Panc1 (cell line): ENCODE data around the gene ICA1. TPM values are rescaled to one million over a fixed set of nuclear protein-coding genes. Genes with fewer than 3 reads are reported as not detected.

Source experiments
- ATAC-seq: fragments of 200-7000 bp; cut with Tn5 transposase; 2 replicates; pipeline ENCODE4 v1.9.1; 2020; ENCODE audit warnings: mild to moderate bottlenecking, moderate library complexity
- BruUV-seq: library from RNA; stranded (reverse); fragments of 400-500 nt; replicated peaks from 2 replicates; lab custom pipeline; 2021; lab: Mats Ljungman, UMichigan
- CTCF ChIA-PET: fragments of 300-600 bp; sonication (Branson Sonifier 250); formaldehyde crosslinking; loops from one replicate; lab custom pipeline; 2022; ENCODE audit warnings: antibody characterized with exemption; lab: Charles Lee
- POLR2A ChIA-PET: fragments of 300-600 bp; sonication (Branson Sonifier 250); formaldehyde crosslinking; loops from one replicate; lab custom pipeline; 2022; ENCODE audit warnings: antibody characterized with exemption; lab: Charles Lee
- DNase-seq: peaks from one replicate; pipeline ENCODE4 v3.0.0-alpha.2; 2010; ENCODE audit warnings: low read depth, low spot score
- H3K27ac ChIP-seq: 2 replicates; pipeline ENCODE4 v1.5.1; 2011; ENCODE audit warnings: mild to moderate bottlenecking, low read length, inconsistent platforms
- H3K27me3 ChIP-seq: fragments of 200-500 bp; sonication (Bioruptor generic); 2 replicates; pipeline ENCODE4 v1.6.0; 2014; ENCODE audit warnings: low read length, inconsistent platforms; ENCODE audit not compliant: control insufficient read depth, insufficient read depth
- H3K36me3 ChIP-seq: fragments of 200-500 bp; sonication (Bioruptor generic); 2 replicates; pipeline ENCODE4 v1.5.1; 2014; ENCODE audit warnings: inconsistent platforms, mild to moderate bottlenecking, low read length, moderate library complexity; ENCODE audit not compliant: control insufficient read depth, insufficient read depth
- H3K4me1 ChIP-seq: 2 replicates; pipeline ENCODE4 v1.5.1; 2011; ENCODE audit warnings: inconsistent platforms, mild to moderate bottlenecking, low read length, moderate library complexity; ENCODE audit not compliant: control insufficient read depth, insufficient read depth
- H3K4me3 ChIP-seq, 2 experiments: 2 replicates each; pipeline ENCODE4 v1.5.1; 2011 to 2012; ENCODE audit warnings: low read depth in 2 of 2, low read length in 2 of 2, mild to moderate bottlenecking in 2 of 2, inconsistent platforms in 1 of 2, moderate library complexity in 1 of 2
- H3K9me3 ChIP-seq: fragments of 200-500 bp; sonication (Bioruptor generic); 2 replicates; pipeline ENCODE4 v1.5.1; 2014; ENCODE audit warnings: low read depth, mild to moderate bottlenecking, inconsistent platforms, low read length, moderate library complexity; ENCODE audit not compliant: control insufficient read depth, insufficient read depth
- CTCF ChIP-seq: fragments of 450-650 bp; IDR thresholded peaks from 2 replicates; pipeline ENCODE4 v1.5.1; 2017; ENCODE audit warnings: mild to moderate bottlenecking
- POLR2AphosphoS5 ChIP-seq: IDR thresholded peaks from 2 replicates; pipeline ENCODE4 v1.6.1; 2012; ENCODE audit warnings: mild to moderate bottlenecking, low read depth, low read length, moderate library complexity
- SIN3A ChIP-seq: IDR thresholded peaks from 2 replicates; pipeline ENCODE4 v1.6.1; 2012; ENCODE audit warnings: low read depth, mild to moderate bottlenecking, low read length, moderate library complexity, borderline replicate concordance; ENCODE audit not compliant: insufficient read depth
- TCF7L2 ChIP-seq: IDR thresholded peaks from 2 replicates; pipeline ENCODE4 v1.6.1; 2011; ENCODE audit warnings: mild to moderate bottlenecking, low read depth, low read length, inconsistent platforms
- in situ Hi-C: cut with HindIII; loops from 2 replicates; pipeline ENCODE4 v1.10.0; 2016; ENCODE audit warnings: low sequenced_read_pairs, low pct_unique_long_range_greater_than_20kb
- intact Hi-C: fragments of 100-400 bp; cut with micrococcal nuclease; formaldehyde crosslinking; loops from one replicate; pipeline ENCODE4 v1.10.0; 2022; ENCODE audit not compliant: unreplicated experiment
- total RNA-seq: library from RNA; stranded (reverse); gene quantifications from one replicate; pipeline ENCODE4 v1.2.1, GENCODE V29; 2021; ENCODE audit not compliant: unreplicated experiment
- TF ChIP-seq, protein P1 (sequence below), 2 experiments: IDR thresholded peaks; 2 replicates each; pipeline ENCODE4 v1.6.1; 2011 to 2012; ENCODE audit warnings: low read depth in 2 of 2, control low read depth in 1 of 2, low read length in 1 of 2, mild to moderate bottlenecking in 1 of 2, moderate library complexity in 1 of 2; ENCODE audit not compliant: insufficient read depth in 1 of 2

ICA1 gene
- total RNA-seq, 1 experiment from 2014 or later: 1.1 TPM

DNA sequence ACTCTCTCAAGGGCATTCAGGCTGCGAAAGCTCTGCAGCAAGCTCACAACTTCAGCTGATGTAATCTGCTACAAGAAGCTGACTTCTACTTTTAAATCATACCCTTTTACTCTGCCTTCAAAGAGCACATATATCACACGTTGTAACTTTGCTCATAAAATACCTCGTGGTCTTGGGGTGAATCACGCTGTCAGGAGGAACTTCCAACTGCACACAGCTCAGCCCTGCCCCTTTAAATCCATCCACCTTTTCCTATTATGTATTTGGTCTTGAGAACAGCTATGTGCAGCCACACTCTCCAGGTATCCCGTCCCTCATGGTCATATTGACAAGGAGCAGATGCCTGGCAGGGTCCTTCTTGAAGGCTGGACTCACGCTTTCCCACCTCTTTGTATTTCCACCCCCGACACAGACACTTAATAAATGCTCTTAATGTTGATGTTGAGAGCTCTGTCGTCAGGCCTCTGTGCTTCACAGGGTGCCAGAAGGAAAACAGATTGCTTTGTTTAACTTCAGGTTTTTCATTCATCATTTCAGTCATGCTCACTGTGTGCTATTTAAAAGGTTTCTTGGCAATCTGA, 47.6 kb downstream of the ICA1 start:
- no peak for TF ChIP-seq TCF7L2
- TF ChIP-seq CTCF: no peak
- TF ChIP-seq, protein P1, sequence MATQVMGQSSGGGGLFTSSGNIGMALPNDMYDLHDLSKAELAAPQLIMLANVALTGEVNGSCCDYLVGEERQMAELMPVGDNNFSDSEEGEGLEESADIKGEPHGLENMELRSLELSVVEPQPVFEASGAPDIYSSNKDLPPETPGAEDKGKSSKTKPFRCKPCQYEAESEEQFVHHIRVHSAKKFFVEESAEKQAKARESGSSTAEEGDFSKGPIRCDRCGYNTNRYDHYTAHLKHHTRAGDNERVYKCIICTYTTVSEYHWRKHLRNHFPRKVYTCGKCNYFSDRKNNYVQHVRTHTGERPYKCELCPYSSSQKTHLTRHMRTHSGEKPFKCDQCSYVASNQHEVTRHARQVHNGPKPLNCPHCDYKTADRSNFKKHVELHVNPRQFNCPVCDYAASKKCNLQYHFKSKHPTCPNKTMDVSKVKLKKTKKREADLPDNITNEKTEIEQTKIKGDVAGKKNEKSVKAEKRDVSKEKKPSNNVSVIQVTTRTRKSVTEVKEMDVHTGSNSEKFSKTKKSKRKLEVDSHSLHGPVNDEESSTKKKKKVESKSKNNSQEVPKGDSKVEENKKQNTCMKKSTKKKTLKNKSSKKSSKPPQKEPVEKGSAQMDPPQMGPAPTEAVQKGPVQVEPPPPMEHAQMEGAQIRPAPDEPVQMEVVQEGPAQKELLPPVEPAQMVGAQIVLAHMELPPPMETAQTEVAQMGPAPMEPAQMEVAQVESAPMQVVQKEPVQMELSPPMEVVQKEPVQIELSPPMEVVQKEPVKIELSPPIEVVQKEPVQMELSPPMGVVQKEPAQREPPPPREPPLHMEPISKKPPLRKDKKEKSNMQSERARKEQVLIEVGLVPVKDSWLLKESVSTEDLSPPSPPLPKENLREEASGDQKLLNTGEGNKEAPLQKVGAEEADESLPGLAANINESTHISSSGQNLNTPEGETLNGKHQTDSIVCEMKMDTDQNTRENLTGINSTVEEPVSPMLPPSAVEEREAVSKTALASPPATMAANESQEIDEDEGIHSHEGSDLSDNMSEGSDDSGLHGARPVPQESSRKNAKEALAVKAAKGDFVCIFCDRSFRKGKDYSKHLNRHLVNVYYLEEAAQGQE (IDR thresholded peaks at IDR 0.05; ENCODE audit: insufficient read depth in 1 of 2, low read depth in 2 of 2, low read length in 1 of 2): no peak
- no peak for TF ChIP-seq SIN3A
- no peak for TF ChIP-seq POLR2AphosphoS5
- DNase-seq: peak; percentile 22
- H3K27me3 ChIP-seq: no peaks in the 10 kb centered on the region
- ChIA-PET POLR2A (no interaction called here), CTCF (interaction anchor here (1.7 kb wide), 1 partner anchor 790 kb away, joined by 3 read pairs; no protein-coding TSS in a partner anchor)
- no peaks in the 10 kb centered on the region for H3K36me3 ChIP-seq
- BruUV-seq: no TSS peak
- in situ Hi-C loops (no loop called here), intact Hi-C loops (loop anchor here (10.0 kb wide), 2 partner anchors 170 to 450 kb away; no protein-coding TSS in a partner anchor)
- no peak overlapping the region for H3K4me3 ChIP-seq
- no peaks in the 10 kb centered on the region for H3K4me1 ChIP-seq
- H3K27ac ChIP-seq: no peak overlapping the region
- ATAC-seq: peak; percentile 17; the same call in 1 of the 2 replicates
- no peaks in the 10 kb centered on the region for H3K9me3 ChIP-seq

DNA sequence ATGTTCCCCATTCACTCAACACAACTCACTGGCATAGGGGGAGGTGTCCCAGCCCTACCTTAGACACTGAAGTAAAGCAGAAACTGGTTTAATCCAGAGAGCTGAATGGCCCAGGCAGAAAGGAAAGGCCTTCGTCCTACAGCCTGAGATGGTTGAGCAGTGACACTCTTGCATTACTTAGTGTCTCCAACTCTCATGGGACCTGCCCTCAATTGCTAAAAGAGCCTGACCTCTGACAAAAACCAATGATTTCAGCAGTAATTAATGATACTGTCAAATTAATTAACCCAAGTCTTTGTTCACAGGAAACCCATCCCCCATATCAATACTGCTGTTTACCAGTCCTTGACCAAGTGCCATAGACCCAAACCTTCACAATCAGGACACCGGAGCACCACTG, 48.6 kb downstream of the ICA1 start:
- no peak for ATAC-seq
- DNase-seq: no peak
- intact Hi-C loops: loop anchor here (10.0 kb wide), 2 partner anchors 169 to 449 kb away; no protein-coding TSS in a partner anchor
- BruUV-seq: no TSS peak
- Histone ChIP-seq H3K9me3 (no peaks in the 10 kb centered on the region), H3K27me3 (peaks cover 1% of the 10 kb centered on the region; the same call in 1 of the 2 replicates), H3K27ac (no peak overlapping the region), H3K4me1 (no peaks in the 10 kb centered on the region), H3K36me3 (no peaks in the 10 kb centered on the region), H3K4me3 (no peak overlapping the region)
- TF ChIP-seq CTCF: no peak
- CTCF ChIA-PET: no interaction called here
- in situ Hi-C loops: no loop called here
- POLR2A ChIA-PET: no interaction called here
